Endothelial cell of hepatic sinusoid (primary cell): ENCODE data around the gene HECW1.

ENCODE experiments used
- in situ Hi-C: cut with HindIII; loops from 2 replicates; pipeline ENCODE4 v1.10.0; 2017; ENCODE audit warnings: low sequenced_read_pairs

HECW1 gene

DNA sequence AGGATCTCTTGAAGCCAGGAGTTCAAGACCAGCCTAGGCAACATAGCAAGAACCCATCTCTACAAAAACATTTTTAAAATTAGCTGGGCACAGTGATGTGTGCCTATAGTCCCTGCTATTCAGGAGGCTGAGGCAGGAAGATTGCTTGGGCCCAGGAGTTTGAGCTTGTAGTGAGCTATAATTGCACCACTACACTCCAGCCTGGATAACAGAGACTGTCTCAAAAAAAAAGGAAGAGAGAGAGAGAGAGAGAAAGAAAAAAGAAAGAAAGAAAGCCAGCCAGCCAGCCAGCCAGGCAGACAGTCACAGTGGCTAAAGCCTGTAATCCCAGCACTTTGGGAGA is 375.3 kb downstream of the HECW1 start:
- in situ Hi-C loops = no loop called here

DNA sequence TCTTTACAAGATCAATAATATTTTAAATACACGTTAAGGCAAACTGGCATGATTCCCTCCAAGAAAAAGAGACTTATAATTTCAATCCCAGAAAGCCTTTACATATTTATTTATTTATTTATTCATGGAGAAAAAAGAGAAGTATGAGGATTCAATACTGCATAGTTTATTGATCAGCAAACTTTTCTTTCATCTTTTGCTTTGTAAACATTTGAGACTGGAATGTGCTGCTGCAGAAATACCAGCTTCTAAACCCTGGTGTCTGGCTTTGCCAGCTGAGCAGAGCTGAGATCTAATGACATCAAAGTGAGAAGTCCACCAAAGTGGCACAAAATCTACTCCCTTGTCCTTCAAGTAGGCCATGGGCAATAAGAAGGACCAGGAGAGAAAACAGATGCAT is 376.8 kb downstream of the HECW1 start:
- in situ Hi-C loops = no loop called here

DNA sequence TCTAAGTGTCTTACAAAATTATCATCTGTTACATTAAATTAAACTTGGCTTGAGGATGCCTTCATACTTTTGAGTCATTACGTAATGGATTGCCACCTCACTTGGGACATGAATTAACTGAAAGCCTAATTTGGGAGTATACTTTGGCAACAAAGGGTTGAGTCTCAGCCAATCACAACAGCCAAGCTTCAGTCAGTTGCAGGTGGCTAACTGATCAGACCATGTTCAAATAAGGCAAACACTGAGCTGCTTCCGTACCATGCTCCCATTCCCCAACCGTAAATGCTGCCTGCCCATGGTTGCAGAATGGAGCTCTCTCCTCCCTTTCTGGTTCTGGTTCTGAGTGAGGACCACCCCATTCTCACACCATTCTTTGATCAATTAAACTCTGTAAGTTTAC is 377.6 kb downstream of the HECW1 start:
- in situ Hi-C loops = loop anchor here (5.0 kb wide), 1 partner anchor 57 kb away; no protein-coding TSS in a partner anchor

DNA sequence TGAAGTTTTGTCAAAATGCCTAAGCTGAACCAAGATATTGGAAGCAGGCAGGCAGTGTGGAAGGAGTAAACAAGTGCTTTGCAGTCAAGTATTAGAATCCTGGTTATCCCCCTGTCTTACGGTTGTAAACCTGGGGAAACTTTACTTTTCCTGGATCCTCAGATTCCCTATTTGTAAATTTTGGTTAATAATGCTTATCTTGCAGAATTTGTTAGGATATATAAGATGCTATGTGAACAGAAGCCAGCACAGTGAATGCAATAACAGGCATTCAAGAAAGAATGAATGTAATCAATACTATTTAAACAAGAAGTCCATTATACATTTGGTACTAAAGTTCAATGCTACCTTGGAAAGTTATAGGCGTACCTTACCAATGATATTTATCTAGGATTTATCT is 378.7 kb downstream of the HECW1 start:
- in situ Hi-C loops = loop anchor here (5.0 kb wide), 1 partner anchor 56 kb away; no protein-coding TSS in a partner anchor

GRCh38 chr7:43491984-43492383 is 379.5 kb downstream of the HECW1 start:
- in situ Hi-C loops = loop anchor here (5.0 kb wide), 1 partner anchor 55 kb away; no protein-coding TSS in a partner anchor

DNA sequence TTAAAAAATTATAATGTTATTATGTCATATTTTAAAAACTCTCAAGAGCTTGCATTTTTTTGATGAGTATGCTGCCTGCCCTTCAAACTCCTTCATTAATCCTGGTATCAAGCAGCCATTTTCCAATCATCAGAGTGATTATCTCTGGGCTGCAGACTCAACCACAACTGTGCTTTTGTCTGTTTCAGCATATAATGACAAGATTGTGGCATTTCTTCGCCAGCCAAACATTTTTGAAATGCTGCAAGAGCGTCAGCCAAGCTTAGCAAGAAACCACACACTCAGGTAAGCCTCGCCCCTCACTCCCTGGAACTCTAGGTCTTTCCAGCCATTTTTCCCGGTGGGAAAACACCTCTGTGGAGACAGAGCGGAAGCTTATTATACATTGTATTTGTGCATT is 380.4 kb downstream of the HECW1 start:
- in situ Hi-C loops = loop anchor here (5.0 kb wide), 1 partner anchor 54 kb away; no protein-coding TSS in a partner anchor

GRCh38 chr7:43495572-43495971 is 383.1 kb downstream of the HECW1 start:
- in situ Hi-C loops = no loop called here

- in situ Hi-C loops = no loop called here
These were observed 384.1 kb downstream of the HECW1 start for GRCh38 chr7:43496596-43496995.

GRCh38 chr7:43501870-43502269 is 389.4 kb downstream of the HECW1 start:
- in situ Hi-C loops = no loop called here

DNA sequence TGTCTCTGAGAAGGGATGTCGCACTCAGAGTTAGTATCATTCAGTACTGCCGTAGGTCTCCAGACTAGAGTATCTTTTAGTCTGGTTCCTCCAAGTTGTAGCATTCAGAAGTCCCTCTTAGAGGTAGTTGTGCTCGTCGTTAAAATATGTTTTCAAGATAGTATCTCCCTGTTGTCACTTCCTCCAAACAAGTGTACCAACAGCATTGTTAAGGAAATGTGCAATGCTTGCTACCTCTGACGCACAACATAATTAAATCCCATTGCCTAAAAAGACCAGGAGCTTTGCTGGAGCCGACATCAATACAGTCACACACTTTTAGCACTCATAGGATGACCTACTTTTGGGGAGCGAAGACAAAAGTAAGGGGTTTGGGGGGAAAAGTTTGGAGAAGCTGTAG is 390.5 kb downstream of the HECW1 start:
- in situ Hi-C loops = no loop called here

DNA sequence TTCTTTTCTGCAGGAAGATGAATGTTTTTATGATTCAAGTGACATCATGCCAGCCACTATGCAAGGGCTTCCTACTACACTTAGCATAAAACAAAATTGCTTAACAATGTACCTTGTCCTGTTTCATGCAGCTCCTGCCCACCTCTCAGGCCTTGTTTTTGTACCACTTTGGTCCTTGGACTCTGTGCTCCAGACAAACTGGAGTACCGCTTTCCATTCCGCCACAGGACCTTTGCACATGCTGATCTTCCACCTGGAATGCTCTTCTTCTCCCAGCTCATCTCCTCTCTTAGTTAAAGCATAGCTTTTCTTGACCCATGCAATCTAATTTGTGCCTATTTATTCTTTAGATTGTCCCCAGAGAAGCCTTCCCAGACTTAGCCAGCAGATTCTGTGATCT is 393.0 kb downstream of the HECW1 start:
- in situ Hi-C loops = no loop called here

GRCh38 chr7:43506460-43506859 is 394.0 kb downstream of the HECW1 start:
- in situ Hi-C loops = no loop called here

DNA sequence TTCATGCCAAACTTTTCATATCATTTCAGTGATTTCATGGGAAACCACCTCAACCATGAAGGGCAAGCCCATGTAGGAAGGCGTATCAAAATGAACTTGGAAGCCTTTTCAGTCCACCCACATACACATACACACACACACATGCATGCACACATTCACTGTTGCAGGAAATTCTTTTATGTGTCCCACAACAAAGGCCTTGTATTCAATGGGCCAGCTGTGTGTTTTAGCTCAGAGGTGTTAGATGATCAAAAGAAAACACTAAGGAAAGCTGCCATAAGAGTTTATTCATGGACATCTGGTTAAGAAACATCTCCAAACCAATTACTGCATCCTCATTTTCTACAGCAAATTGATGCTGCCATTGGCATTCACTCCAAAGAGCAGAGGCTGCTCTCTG is 396.0 kb downstream of the HECW1 start:
- in situ Hi-C loops = no loop called here

DNA sequence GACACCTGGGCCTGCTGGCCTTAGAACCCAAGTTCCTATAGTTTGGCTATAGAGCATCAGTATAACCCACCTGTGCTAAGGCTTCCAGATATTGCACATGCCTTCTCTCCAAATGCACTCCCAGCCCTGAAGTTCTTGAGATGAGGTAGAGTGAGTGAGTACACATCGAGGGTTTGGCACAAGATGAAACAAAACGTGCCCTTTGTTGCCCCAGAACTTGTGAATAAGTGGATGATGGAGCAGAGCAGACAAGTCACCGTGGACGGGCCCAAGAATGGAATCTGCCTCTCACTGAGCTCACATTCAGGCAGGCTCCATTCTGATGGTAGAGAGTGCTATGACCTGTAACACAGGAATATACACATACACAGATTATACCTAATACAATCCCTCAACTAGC is 397.5 kb downstream of the HECW1 start:
- in situ Hi-C loops = no loop called here

GRCh38 chr7:43511029-43511428 is 398.6 kb downstream of the HECW1 start:
- in situ Hi-C loops = no loop called here

DNA sequence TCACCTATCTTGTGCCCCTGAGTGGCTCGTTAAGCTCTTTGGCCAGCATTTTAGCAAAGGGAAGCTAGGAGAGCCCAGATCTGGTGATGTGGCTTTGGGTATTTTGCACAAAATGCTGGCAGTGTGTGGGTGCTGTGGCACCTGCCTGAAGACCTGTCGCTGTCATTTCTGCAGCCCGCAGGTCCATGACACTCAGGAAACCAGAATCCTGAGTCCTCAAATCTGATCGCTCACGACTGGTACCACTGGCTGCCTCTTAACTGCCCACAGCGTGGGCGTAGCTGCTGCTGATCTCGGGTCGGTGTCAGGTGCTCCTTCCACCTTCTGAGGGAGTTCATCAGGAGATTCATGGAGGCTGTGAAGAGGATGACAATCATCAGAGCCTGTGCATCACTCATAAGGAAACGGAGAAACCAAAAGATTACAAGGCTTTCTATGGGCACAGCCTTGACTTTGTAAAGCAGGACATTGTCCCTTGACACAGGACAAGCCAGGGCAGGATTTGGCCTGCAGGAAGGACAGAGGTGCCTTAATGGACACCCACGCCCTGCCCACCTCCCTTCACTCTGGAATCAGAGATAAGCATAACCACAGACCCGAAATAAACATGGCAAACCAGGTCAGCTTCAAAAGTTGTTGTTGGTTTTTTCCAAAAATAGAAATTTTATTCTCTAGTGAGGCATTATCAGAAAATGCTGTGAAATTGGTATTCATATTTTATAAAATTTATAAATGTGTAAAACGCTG is 399.5 kb downstream of the HECW1 start:
- in situ Hi-C loops = no loop called here

GRCh38 chr7:43513251-43513650 is 400.8 kb downstream of the HECW1 start:
- in situ Hi-C loops = no loop called here

GRCh38 chr7:43516581-43517342 is 404.3 kb downstream of the HECW1 start:
- in situ Hi-C loops = no loop called here

- in situ Hi-C loops = no loop called here
These were observed 405.0 kb downstream of the HECW1 start for GRCh38 chr7:43517464-43517863.

DNA sequence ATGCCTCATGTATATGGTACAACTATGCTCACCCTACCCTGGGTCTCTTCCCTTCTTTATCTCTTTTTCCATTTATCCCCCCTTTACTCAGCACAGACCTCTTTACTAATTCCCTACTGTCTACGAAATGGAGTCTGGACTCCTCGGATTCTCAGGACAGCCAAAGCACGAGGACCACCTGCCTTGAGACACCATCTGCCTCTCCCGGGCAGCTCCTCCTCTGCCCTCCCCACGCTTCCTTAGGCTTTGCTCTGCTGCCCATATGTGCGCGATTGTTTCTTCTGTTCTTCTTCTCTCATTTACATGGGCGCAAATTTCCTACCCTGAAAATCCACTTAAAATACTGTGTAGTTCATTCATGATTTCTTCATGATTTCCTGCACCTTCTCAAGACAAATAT is 407.8 kb downstream of the HECW1 start:
- in situ Hi-C loops = no loop called here

DNA sequence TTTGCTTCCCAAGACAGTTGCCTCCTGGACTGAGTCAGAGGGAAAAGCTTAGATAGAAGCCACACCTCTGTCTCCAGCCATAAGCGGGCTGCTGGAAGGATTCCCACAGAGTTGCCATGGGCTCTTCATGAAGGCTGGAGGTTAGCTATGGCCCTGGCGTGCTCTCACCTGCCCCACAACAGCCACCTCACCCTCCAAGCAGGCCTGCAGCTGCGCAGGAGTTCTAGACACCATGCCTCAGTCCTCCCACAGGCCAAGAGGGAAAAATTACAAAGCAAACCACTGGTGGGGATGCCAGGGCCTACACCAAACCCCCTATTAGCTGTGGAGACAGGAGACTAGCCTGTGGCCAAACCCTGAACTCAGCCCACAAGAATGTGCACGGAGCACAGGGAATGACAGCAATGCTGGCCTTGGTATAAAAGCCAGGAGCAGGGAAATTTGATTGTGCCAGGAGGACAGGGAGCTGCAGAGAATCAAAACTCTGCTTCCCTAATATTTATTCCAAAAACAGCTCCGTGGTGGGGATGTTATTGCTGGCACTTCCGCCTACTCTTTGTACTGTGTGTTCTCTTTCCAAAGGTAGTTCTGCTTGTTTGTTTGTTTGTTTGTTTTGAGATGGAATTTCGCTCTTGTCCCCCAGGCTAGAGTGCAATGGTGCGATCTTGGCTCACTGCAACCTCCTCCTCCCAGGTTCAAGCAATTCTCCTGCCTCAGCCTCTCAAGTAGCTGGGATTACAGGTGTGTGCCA is 410.1 kb downstream of the HECW1 start:
- in situ Hi-C loops = no loop called here
